Activated CD4-positive, alpha-beta memory T cell treated with anti-CD3 and anti-CD28 coated beads, Interleukin-2, amount 10 ng/mL, durations not matched to agents 7 days and 5 days (primary cell): ENCODE data around the gene AKIRIN2. TPM values are rescaled to one million over a fixed set of nuclear protein-coding genes. Genes with fewer than 3 reads are reported as not detected.

ENCODE experiments used
- CTCF ChIA-PET: fragments of 350-600 bp; sonication (Branson Sonifier 250); formaldehyde crosslinking; loops from one replicate; lab custom pipeline; 2021; ENCODE audit warnings: antibody characterized with exemption, inconsistent platforms; lab: Charles Lee
- POLR2A ChIA-PET: fragments of 350-600 bp; sonication (Branson Sonifier 250); formaldehyde crosslinking; loops from one replicate; lab custom pipeline; 2021; ENCODE audit warnings: antibody characterized with exemption; lab: Charles Lee
- DNase-seq: peaks from one replicate; pipeline ENCODE4 v3.0.0-alpha.2; 2020
- H3K27ac Mint-ChIP-seq: one replicate; pipeline ENCODE4 v1.8.0; 2021; ENCODE audit warnings: mild to moderate bottlenecking, mixed read lengths
- H3K27me3 Mint-ChIP-seq: one replicate; pipeline ENCODE4 v1.8.0; 2021; ENCODE audit warnings: mixed read lengths
- H3K36me3 Mint-ChIP-seq: one replicate; pipeline ENCODE4 v1.8.0; 2021; ENCODE audit warnings: low read depth, mixed read lengths
- H3K4me1 Mint-ChIP-seq: one replicate; pipeline ENCODE4 v1.8.0; 2021; ENCODE audit warnings: mixed read lengths
- H3K4me3 Mint-ChIP-seq: one replicate; pipeline ENCODE4 v1.8.0; 2021; ENCODE audit warnings: mild to moderate bottlenecking, mixed read lengths
- H3K9me3 Mint-ChIP-seq: one replicate; pipeline ENCODE4 v1.8.0; 2021; ENCODE audit warnings: mixed read lengths
- total RNA-seq, 2 experiments: library from RNA; stranded (reverse); gene quantifications; one replicate each; pipeline ENCODE4 v1.2.3, GENCODE V29; 2021

AKIRIN2 gene
- total RNA-seq, 2 experiments from 2014 or later: 56.5 to 58.5 TPM

- Mint-ChIP-seq H3K9me3 (no peaks in the 10 kb centered on the region), H3K4me1 (peaks cover 17% of the 10 kb centered on the region), H3K27me3 (no peaks in the 10 kb centered on the region), H3K4me3 (no peak overlapping the region), H3K36me3 (peaks cover 54% of the 10 kb centered on the region), H3K27ac (no peak overlapping the region)
- DNase-seq: no peak
- ChIA-PET POLR2A (interaction anchor here (1.2 to 1.7 kb wide), 2 partner anchors 7 to 41 kb away, joined by 3 to 6 read pairs; partner anchors contain the start of gene AKIRIN2), CTCF (interaction anchor here (0.9 kb wide), 1 partner anchor 44 kb away, joined by 3 read pairs; no protein-coding TSS in a partner anchor)
Measured at GRCh38 chr6:87661016-87661415, 41.0 kb downstream of the AKIRIN2 start.

- CTCF ChIA-PET: no interaction called here
- no peaks in the 10 kb centered on the region for H3K27me3 Mint-ChIP-seq
- POLR2A ChIA-PET: interaction anchor here (0.8 to 1.2 kb wide), 3 partner anchors 8 to 45 kb away, joined by 3 read pairs; no protein-coding TSS in a partner anchor
- no peak overlapping the region for H3K27ac Mint-ChIP-seq
- peaks cover 17% of the 10 kb centered on the region for H3K4me1 Mint-ChIP-seq
- peaks cover 54% of the 10 kb centered on the region for H3K36me3 Mint-ChIP-seq
- no peak for DNase-seq
- no peak overlapping the region for H3K4me3 Mint-ChIP-seq
- H3K9me3 Mint-ChIP-seq: no peaks in the 10 kb centered on the region
Measured at GRCh38 chr6:87660226-87660911, 41.7 kb downstream of the AKIRIN2 start.

GRCh38 chr6:87658516-87658915 is 43.5 kb downstream of the AKIRIN2 start:
- Mint-ChIP-seq H3K27ac (no peak overlapping the region), H3K4me3 (no peak overlapping the region), H3K4me1 (peaks cover 23% of the 10 kb centered on the region), H3K36me3 (peaks cover 64% of the 10 kb centered on the region), H3K9me3 (no peaks in the 10 kb centered on the region), H3K27me3 (no peaks in the 10 kb centered on the region)
- POLR2A ChIA-PET: interaction anchor here (1.2 kb wide), 1 partner anchor 13 kb away, joined by 3 read pairs; no protein-coding TSS in a partner anchor
- no peak for DNase-seq
- CTCF ChIA-PET: interaction anchor here (0.7 kb wide), 1 partner anchor 266 kb away, joined by 3 read pairs; no protein-coding TSS in a partner anchor

- Mint-ChIP-seq H3K36me3 (peaks cover 64% of the 10 kb centered on the region), H3K27me3 (no peaks in the 10 kb centered on the region), H3K4me3 (no peak overlapping the region), H3K4me1 (peaks cover 30% of the 10 kb centered on the region), H3K27ac (peak overlapping the region; percentile 8), H3K9me3 (no peaks in the 10 kb centered on the region)
- CTCF ChIA-PET: interaction anchor here (1.4 kb wide), 1 partner anchor 9 kb away, joined by 5 read pairs; no protein-coding TSS in a partner anchor
- DNase-seq: no peak
- POLR2A ChIA-PET: interaction anchor here (1.0 to 1.5 kb wide), 8 partner anchors 15 to 100 kb away, joined by 3 to 5 read pairs (median 3); partner anchors contain the start of genes AKIRIN2, ORC3 and RARS2
Measured at GRCh38 chr6:87656857-87657256, 45.2 kb downstream of the AKIRIN2 start.

GRCh38 chr6:87655824-87656223 is 46.2 kb downstream of the AKIRIN2 start:
- no peaks in the 10 kb centered on the region for H3K27me3 Mint-ChIP-seq
- peaks cover 59% of the 10 kb centered on the region for H3K36me3 Mint-ChIP-seq
- CTCF ChIA-PET: interaction anchor here (1.4 kb wide), 1 partner anchor 8 kb away, joined by 5 read pairs; no protein-coding TSS in a partner anchor

GRCh38 chr6:87654875-87655454 is 47.1 kb downstream of the AKIRIN2 start:
- H3K27me3 Mint-ChIP-seq: no peaks in the 10 kb centered on the region
- no peak for DNase-seq
- peaks cover 30% of the 10 kb centered on the region for H3K4me1 Mint-ChIP-seq
- CTCF ChIA-PET: no interaction called here
- no peaks in the 10 kb centered on the region for H3K9me3 Mint-ChIP-seq
- H3K4me3 Mint-ChIP-seq: no peak overlapping the region
- POLR2A ChIA-PET: interaction anchor here (0.7 to 0.9 kb wide), 2 partner anchors 33 to 77 kb away, joined by 3 to 4 read pairs; no protein-coding TSS in a partner anchor
- H3K36me3 Mint-ChIP-seq: peaks cover 57% of the 10 kb centered on the region
- H3K27ac Mint-ChIP-seq: no peak overlapping the region

More at GRCh38 chr6:87655824-87656223, 46.2 kb downstream of the AKIRIN2 start:
- Mint-ChIP-seq H3K4me1 (peaks cover 30% of the 10 kb centered on the region), H3K4me3 (no peak overlapping the region), H3K27ac (no peak overlapping the region), H3K9me3 (no peaks in the 10 kb centered on the region)
- POLR2A ChIA-PET: interaction anchor here (1.0 to 1.5 kb wide), 7 partner anchors 43 to 101 kb away, joined by 3 to 5 read pairs (median 3); partner anchors contain the start of genes AKIRIN2, ORC3 and RARS2
- no peak for DNase-seq

- ChIA-PET CTCF (no interaction called here), POLR2A (interaction anchor here (0.9 to 1.0 kb wide), 2 partner anchors 32 to 64 kb away, joined by 3 read pairs; partner anchors contain the start of genes ORC3 and RARS2)
- Mint-ChIP-seq H3K27me3 (no peaks in the 10 kb centered on the region), H3K9me3 (no peaks in the 10 kb centered on the region), H3K4me1 (peaks cover 30% of the 10 kb centered on the region), H3K36me3 (peaks cover 52% of the 10 kb centered on the region), H3K4me3 (no peak overlapping the region), H3K27ac (no peak overlapping the region)
- no peak for DNase-seq
Measured at GRCh38 chr6:87654122-87654521, 47.9 kb downstream of the AKIRIN2 start.

GRCh38 chr6:87653074-87653962 is 48.7 kb downstream of the AKIRIN2 start:
- Mint-ChIP-seq H3K36me3 (peaks cover 49% of the 10 kb centered on the region), H3K4me1 (peaks cover 30% of the 10 kb centered on the region), H3K27me3 (no peaks in the 10 kb centered on the region), H3K4me3 (no peak overlapping the region), H3K9me3 (no peaks in the 10 kb centered on the region), H3K27ac (peak overlapping the region; percentile 40)
- ChIA-PET CTCF (no interaction called here), POLR2A (interaction anchor here (0.6 to 1.0 kb wide), 2 partner anchors 19 to 64 kb away, joined by 3 read pairs; partner anchors contain the start of genes ORC3 and RARS2)
- DNase-seq: no peak

GRCh38 chr6:87645080-87645479 is 57.0 kb downstream of the AKIRIN2 start:
- CTCF ChIA-PET: interaction anchor here (1.0 kb wide), 1 partner anchor 112 kb away, joined by 3 read pairs; no protein-coding TSS in a partner anchor
- no peaks in the 10 kb centered on the region for H3K9me3 Mint-ChIP-seq
- peak; percentile 24 for DNase-seq
- peaks cover 11% of the 10 kb centered on the region for H3K36me3 Mint-ChIP-seq
- H3K27me3 Mint-ChIP-seq: no peaks in the 10 kb centered on the region
- peak overlapping the region; percentile 77 for H3K4me3 Mint-ChIP-seq
- peaks cover 20% of the 10 kb centered on the region for H3K4me1 Mint-ChIP-seq
- POLR2A ChIA-PET: interaction anchor here (0.9 to 1.9 kb wide), 6 partner anchors 13 to 97 kb away, joined by 3 to 8 read pairs (median 3); partner anchors contain the start of genes AKIRIN2, ORC3 and RARS2
- H3K27ac Mint-ChIP-seq: peak overlapping the region; percentile 77

GRCh38 chr6:87641065-87641692 is 60.9 kb downstream of the AKIRIN2 start:
- Mint-ChIP-seq H3K36me3 (peaks cover 28% of the 10 kb centered on the region), H3K27ac (no peak overlapping the region), H3K4me1 (peaks cover 20% of the 10 kb centered on the region), H3K9me3 (no peaks in the 10 kb centered on the region), H3K4me3 (no peak overlapping the region), H3K27me3 (no peaks in the 10 kb centered on the region)
- ChIA-PET CTCF (interaction anchor here (0.9 kb wide), 1 partner anchor 51 kb away, joined by 3 read pairs; the partner anchor contains the start of genes ORC3 and RARS2), POLR2A (interaction anchor here (0.8 to 1.3 kb wide), 3 partner anchors 16 to 61 kb away, joined by 3 to 4 read pairs (median 3); partner anchors contain the start of gene AKIRIN2)
- no peak for DNase-seq

GRCh38 chr6:87639373-87639772 is 62.7 kb downstream of the AKIRIN2 start:
- H3K27me3 Mint-ChIP-seq: no peaks in the 10 kb centered on the region
- no peak overlapping the region for H3K4me3 Mint-ChIP-seq
- peaks cover 7% of the 10 kb centered on the region for H3K4me1 Mint-ChIP-seq
- peaks cover 31% of the 10 kb centered on the region for H3K36me3 Mint-ChIP-seq
- no peaks in the 10 kb centered on the region for H3K9me3 Mint-ChIP-seq
- H3K27ac Mint-ChIP-seq: no peak overlapping the region
- DNase-seq: no peak
- ChIA-PET CTCF (no interaction called here), POLR2A (no interaction called here)
